Astrocyte (in vitro differentiated cells and primary cell): ENCODE data around the gene RASA2.

Source experiments
- EZH2 ChIP-seq: IDR thresholded peaks from 2 replicates; pipeline ENCODE4 v1.6.1; 2012; ENCODE audit warnings: mild to moderate bottlenecking, low read length, inconsistent platforms; ENCODE audit not compliant: insufficient read depth
- TF ChIP-seq, protein P1 (sequence below): IDR thresholded peaks from 2 replicates; pipeline ENCODE4 v1.5.1; 2011; ENCODE audit warnings: low read depth, mild to moderate bottlenecking, inconsistent platforms, low read length, moderate library complexity; ENCODE audit not compliant: insufficient read depth

DNA sequence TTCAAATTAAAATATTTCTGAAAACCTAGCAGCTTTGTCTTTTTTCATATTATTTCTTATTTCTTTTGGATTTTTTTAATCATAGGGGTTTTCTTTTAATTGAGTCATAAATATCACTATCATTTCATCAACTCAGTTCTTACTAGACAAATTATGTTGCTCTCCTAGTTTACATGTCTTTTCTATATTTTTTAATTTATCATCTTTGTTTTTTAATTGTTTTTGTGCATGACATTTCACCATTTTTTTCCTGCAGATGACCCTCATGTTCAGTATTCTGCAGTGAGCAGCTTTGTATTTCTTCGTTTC is 89.9 kb downstream of the RASA2 start:
- no peak for TF ChIP-seq EZH2
- TF ChIP-seq, protein P1, sequence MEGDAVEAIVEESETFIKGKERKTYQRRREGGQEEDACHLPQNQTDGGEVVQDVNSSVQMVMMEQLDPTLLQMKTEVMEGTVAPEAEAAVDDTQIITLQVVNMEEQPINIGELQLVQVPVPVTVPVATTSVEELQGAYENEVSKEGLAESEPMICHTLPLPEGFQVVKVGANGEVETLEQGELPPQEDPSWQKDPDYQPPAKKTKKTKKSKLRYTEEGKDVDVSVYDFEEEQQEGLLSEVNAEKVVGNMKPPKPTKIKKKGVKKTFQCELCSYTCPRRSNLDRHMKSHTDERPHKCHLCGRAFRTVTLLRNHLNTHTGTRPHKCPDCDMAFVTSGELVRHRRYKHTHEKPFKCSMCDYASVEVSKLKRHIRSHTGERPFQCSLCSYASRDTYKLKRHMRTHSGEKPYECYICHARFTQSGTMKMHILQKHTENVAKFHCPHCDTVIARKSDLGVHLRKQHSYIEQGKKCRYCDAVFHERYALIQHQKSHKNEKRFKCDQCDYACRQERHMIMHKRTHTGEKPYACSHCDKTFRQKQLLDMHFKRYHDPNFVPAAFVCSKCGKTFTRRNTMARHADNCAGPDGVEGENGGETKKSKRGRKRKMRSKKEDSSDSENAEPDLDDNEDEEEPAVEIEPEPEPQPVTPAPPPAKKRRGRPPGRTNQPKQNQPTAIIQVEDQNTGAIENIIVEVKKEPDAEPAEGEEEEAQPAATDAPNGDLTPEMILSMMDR = no peak
